HepG2 (cell line): ENCODE results near the gene SSBP4. TPM values are rescaled to one million over a fixed set of nuclear protein-coding genes. Genes with fewer than 3 reads are reported as not detected.

Experiments used
- HNF4A ChIP-seq: sonication (generic); formaldehyde crosslinking; IDR thresholded peaks from 2 replicates; pipeline ENCODE4 v1.4.0; 2020; ENCODE audit warnings: missing genetic modification reagents
- MEIS1 ChIP-seq: sonication (generic); formaldehyde crosslinking; IDR thresholded peaks from 2 replicates; pipeline ENCODE4 v1.9.0; 2021; ENCODE audit warnings: mild to moderate bottlenecking, missing genetic modification reagents, moderate library complexity, borderline replicate concordance
- MZF1 ChIP-seq: sonication (generic); formaldehyde crosslinking; IDR thresholded peaks from 2 replicates; pipeline ENCODE4 v1.8.1; 2023; ENCODE audit warnings: mild to moderate bottlenecking, missing genetic modification reagents, borderline replicate concordance
- NFKBIZ ChIP-seq: IDR thresholded peaks from 2 replicates; pipeline ENCODE4 v1.6.1; 2018; ENCODE audit warnings: missing genetic modification reagents, missing compliant biosample characterization
- NR2F1 ChIP-seq, 2 experiments: fragments of 450-650 bp in 1 of 2; formaldehyde crosslinking in 1 of 2; IDR thresholded peaks; 2 replicates each; pipeline versions ENCODE4 v1.5.0 to v1.6.1; 2016 to 2020; ENCODE audit warnings: mild to moderate bottlenecking in 1 of 2, missing compliant biosample characterization in 1 of 2, missing genetic modification reagents in 1 of 2, moderate library complexity in 1 of 2
- PRPF4 ChIP-seq: fragments of 200-400 bp; formaldehyde crosslinking; IDR thresholded peaks from 2 replicates; pipeline ENCODE4 v1.6.1; 2016; ENCODE audit warnings: low read length, low read depth; ENCODE audit not compliant: poor library complexity, severe bottlenecking
- SUZ12 ChIP-seq: fragments of 150-350 bp; IDR thresholded peaks from 2 replicates; pipeline ENCODE4 v1.6.1; 2014; ENCODE audit warnings: low read depth, low read length
- U2AF1 ChIP-seq: fragments of 200-400 bp; formaldehyde crosslinking; optimal IDR thresholded peaks from 2 replicates; pipeline ENCODE3; 2017; ENCODE audit warnings: mild to moderate bottlenecking, low read depth, low read length
- ZNF629 ChIP-seq: sonication (generic); formaldehyde crosslinking; conservative IDR thresholded peaks from 2 replicates; pipeline ENCODE4 v1.5.0; 2020; ENCODE audit warnings: missing genetic modification reagents
- polyA plus RNA-seq, 8 experiments: library from polyadenylated mRNA; depleted of rRNA in 3 of 8; stranded (reverse) in 7 of 8; unstranded in 1 of 8; fragments of >200 nt; fragmentation: Illumina TruSeq in 4 of 8; extraction: Trizol in 4 of 8; gene quantifications; 2 replicates each; pipeline versions ENCODE4 v1.2.1 to v1.2.3, GENCODE V29; 2011 to 2016; ENCODE audit warnings: low read depth in 4 of 8, missing spikeins in 1 of 8, mixed read lengths in 1 of 8; ENCODE audit not compliant: insufficient read depth in 1 of 8
- total RNA-seq, 5 experiments: library from RNA; depleted of rRNA; stranded (reverse); fragments of >200 nt; fragmentation: Illumina TruSeq; extraction: Trizol; gene quantifications; 2 replicates each; pipeline ENCODE4 v1.2.3, GENCODE V29; 2016; ENCODE audit warnings: low read depth in 1 of 5
- TF ChIP-seq, protein P1 (sequence below): IDR thresholded peaks from 2 replicates; pipeline ENCODE4 v1.6.1; 2016; ENCODE audit warnings: low read depth, missing genetic modification reagents, missing compliant biosample characterization
- TF ChIP-seq, protein P2 (sequence below), 2 experiments: IDR thresholded peaks; 2 replicates each; pipeline ENCODE4 v1.6.1; 2011 to 2012; ENCODE audit warnings: low read length in 2 of 2, borderline replicate concordance in 1 of 2, low read depth in 1 of 2, mild to moderate bottlenecking in 1 of 2, moderate library complexity in 1 of 2
- TF ChIP-seq, protein P3 (sequence below): sonication (generic); formaldehyde crosslinking; IDR thresholded peaks from 2 replicates; pipeline ENCODE4 v1.4.0; 2020; ENCODE audit warnings: missing genetic modification reagents, mild to moderate bottlenecking, borderline replicate concordance
- TF ChIP-seq, protein P4 (sequence below): sonication (generic); formaldehyde crosslinking; IDR thresholded peaks from 2 replicates; pipeline ENCODE4 v1.4.0; 2020; ENCODE audit warnings: missing genetic modification reagents, borderline replicate concordance

The SSBP4 gene
- total and polyA plus RNA-seq, 2 of the 13 experiments (the other 11 are each of a cell fraction or from before 2014, with no cell fraction given): 20.8 to 39.5 TPM

DNA sequence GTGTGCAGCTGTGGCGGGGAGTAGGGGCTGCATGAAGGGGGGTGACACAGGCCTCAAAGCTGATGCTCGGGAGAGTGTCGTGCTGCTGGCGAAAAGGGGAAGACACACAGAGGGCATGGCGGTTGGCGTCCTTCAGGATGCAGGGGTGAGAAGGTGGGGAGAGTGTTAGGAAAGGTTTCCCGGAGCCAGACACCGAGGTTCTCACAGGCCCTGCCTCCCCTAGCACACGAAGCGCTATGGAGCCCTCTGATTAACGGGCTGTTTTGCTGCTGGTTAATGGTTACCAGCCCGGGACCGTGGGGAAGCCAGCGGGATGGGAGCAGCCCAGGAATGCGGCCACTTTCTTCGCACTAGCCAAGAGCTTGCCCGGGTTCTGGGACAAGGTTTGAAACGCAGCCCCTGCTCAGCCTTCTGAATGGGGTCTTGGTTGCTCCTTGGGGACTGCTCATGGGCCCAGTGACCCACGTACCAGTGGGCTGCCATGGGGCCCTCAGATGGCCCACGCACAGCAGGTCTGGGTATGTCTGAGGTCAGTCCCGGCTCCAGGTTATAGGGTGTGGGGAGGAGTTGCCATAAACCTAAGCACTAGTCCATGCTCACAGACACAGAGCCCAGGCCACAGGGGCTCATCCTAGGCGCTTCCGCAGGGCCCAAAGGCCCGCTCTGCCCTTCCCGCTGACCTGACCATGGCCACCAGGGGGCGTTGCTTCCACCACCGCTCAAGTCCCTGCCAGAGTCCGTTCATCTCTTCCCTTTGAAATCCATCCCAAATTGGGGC is 50.1 kb downstream of the SSBP4 start (continued):
- TF ChIP-seq, protein P1, sequence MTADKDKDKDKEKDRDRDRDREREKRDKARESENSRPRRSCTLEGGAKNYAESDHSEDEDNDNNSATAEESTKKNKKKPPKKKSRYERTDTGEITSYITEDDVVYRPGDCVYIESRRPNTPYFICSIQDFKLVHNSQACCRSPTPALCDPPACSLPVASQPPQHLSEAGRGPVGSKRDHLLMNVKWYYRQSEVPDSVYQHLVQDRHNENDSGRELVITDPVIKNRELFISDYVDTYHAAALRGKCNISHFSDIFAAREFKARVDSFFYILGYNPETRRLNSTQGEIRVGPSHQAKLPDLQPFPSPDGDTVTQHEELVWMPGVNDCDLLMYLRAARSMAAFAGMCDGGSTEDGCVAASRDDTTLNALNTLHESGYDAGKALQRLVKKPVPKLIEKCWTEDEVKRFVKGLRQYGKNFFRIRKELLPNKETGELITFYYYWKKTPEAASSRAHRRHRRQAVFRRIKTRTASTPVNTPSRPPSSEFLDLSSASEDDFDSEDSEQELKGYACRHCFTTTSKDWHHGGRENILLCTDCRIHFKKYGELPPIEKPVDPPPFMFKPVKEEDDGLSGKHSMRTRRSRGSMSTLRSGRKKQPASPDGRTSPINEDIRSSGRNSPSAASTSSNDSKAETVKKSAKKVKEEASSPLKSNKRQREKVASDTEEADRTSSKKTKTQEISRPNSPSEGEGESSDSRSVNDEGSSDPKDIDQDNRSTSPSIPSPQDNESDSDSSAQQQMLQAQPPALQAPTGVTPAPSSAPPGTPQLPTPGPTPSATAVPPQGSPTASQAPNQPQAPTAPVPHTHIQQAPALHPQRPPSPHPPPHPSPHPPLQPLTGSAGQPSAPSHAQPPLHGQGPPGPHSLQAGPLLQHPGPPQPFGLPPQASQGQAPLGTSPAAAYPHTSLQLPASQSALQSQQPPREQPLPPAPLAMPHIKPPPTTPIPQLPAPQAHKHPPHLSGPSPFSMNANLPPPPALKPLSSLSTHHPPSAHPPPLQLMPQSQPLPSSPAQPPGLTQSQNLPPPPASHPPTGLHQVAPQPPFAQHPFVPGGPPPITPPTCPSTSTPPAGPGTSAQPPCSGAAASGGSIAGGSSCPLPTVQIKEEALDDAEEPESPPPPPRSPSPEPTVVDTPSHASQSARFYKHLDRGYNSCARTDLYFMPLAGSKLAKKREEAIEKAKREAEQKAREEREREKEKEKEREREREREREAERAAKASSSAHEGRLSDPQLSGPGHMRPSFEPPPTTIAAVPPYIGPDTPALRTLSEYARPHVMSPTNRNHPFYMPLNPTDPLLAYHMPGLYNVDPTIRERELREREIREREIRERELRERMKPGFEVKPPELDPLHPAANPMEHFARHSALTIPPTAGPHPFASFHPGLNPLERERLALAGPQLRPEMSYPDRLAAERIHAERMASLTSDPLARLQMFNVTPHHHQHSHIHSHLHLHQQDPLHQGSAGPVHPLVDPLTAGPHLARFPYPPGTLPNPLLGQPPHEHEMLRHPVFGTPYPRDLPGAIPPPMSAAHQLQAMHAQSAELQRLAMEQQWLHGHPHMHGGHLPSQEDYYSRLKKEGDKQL (CRISPR knock-in tag): no peak
- TF ChIP-seq SUZ12: no peak
- TF ChIP-seq HNF4A (CRISPR knock-in tag): no peak; the same call in 1 of the 2 replicates
- TF ChIP-seq, protein P2, sequence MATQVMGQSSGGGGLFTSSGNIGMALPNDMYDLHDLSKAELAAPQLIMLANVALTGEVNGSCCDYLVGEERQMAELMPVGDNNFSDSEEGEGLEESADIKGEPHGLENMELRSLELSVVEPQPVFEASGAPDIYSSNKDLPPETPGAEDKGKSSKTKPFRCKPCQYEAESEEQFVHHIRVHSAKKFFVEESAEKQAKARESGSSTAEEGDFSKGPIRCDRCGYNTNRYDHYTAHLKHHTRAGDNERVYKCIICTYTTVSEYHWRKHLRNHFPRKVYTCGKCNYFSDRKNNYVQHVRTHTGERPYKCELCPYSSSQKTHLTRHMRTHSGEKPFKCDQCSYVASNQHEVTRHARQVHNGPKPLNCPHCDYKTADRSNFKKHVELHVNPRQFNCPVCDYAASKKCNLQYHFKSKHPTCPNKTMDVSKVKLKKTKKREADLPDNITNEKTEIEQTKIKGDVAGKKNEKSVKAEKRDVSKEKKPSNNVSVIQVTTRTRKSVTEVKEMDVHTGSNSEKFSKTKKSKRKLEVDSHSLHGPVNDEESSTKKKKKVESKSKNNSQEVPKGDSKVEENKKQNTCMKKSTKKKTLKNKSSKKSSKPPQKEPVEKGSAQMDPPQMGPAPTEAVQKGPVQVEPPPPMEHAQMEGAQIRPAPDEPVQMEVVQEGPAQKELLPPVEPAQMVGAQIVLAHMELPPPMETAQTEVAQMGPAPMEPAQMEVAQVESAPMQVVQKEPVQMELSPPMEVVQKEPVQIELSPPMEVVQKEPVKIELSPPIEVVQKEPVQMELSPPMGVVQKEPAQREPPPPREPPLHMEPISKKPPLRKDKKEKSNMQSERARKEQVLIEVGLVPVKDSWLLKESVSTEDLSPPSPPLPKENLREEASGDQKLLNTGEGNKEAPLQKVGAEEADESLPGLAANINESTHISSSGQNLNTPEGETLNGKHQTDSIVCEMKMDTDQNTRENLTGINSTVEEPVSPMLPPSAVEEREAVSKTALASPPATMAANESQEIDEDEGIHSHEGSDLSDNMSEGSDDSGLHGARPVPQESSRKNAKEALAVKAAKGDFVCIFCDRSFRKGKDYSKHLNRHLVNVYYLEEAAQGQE (IDR thresholded peaks at IDR 0.05; ENCODE audit: borderline replicate concordance in 1 of 2, low read depth in 1 of 2, low read length in 2 of 2): no peak
- TF ChIP-seq MEIS1: no peak; the same call in 1 of the 2 replicates
- TF ChIP-seq NFKBIZ (CRISPR knock-in tag): no peak
- TF ChIP-seq PRPF4: no peak
- TF ChIP-seq U2AF1: no peak
- TF ChIP-seq, protein P3, sequence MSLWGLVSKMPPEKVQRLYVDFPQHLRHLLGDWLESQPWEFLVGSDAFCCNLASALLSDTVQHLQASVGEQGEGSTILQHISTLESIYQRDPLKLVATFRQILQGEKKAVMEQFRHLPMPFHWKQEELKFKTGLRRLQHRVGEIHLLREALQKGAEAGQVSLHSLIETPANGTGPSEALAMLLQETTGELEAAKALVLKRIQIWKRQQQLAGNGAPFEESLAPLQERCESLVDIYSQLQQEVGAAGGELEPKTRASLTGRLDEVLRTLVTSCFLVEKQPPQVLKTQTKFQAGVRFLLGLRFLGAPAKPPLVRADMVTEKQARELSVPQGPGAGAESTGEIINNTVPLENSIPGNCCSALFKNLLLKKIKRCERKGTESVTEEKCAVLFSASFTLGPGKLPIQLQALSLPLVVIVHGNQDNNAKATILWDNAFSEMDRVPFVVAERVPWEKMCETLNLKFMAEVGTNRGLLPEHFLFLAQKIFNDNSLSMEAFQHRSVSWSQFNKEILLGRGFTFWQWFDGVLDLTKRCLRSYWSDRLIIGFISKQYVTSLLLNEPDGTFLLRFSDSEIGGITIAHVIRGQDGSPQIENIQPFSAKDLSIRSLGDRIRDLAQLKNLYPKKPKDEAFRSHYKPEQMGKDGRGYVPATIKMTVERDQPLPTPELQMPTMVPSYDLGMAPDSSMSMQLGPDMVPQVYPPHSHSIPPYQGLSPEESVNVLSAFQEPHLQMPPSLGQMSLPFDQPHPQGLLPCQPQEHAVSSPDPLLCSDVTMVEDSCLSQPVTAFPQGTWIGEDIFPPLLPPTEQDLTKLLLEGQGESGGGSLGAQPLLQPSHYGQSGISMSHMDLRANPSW (CRISPR knock-in tag): no peak
- no peak for TF ChIP-seq ZNF629 (CRISPR knock-in tag)
- no peak for TF ChIP-seq NR2F1 (CRISPR knock-in tag; IDR thresholded peaks at IDR 0.05)
- TF ChIP-seq, protein P4, sequence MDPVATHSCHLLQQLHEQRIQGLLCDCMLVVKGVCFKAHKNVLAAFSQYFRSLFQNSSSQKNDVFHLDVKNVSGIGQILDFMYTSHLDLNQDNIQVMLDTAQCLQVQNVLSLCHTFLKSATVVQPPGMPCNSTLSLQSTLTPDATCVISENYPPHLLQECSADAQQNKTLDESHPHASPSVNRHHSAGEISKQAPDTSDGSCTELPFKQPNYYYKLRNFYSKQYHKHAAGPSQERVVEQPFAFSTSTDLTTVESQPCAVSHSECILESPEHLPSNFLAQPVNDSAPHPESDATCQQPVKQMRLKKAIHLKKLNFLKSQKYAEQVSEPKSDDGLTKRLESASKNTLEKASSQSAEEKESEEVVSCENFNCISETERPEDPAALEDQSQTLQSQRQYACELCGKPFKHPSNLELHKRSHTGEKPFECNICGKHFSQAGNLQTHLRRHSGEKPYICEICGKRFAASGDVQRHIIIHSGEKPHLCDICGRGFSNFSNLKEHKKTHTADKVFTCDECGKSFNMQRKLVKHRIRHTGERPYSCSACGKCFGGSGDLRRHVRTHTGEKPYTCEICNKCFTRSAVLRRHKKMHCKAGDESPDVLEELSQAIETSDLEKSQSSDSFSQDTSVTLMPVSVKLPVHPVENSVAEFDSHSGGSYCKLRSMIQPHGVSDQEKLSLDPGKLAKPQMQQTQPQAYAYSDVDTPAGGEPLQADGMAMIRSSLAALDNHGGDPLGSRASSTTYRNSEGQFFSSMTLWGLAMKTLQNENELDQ (CRISPR knock-in tag): no peak
- no peak for TF ChIP-seq MZF1 (CRISPR knock-in tag)
